BLaER1 treated with 17β-estradiol and CSF1 and Interleukin-3, amounts not matched to agents 10 nM and 100 nM (cell line): ENCODE results near the gene UTP14C.

ENCODE experiments used
- H3K27ac ChIP-seq, 11 experiments: shearing (Covaris generic); formaldehyde crosslinking; 2 replicates each; pipeline ENCODE4 v1.8.1; 2022
- H3K27me3 ChIP-seq, 11 experiments: shearing (Covaris generic); formaldehyde crosslinking; 2 replicates each; pipeline ENCODE4 v1.8.1; 2022
- H3K36me3 ChIP-seq, 11 experiments: shearing (Covaris generic); formaldehyde crosslinking; 2 replicates each; pipeline ENCODE4 v1.8.1; 2022
- H3K4me1 ChIP-seq, 10 experiments: shearing (Covaris generic); formaldehyde crosslinking; 2 replicates each; pipeline ENCODE4 v1.8.1; 2022
- H3K4me2 ChIP-seq, 11 experiments: shearing (Covaris generic); formaldehyde crosslinking; 2 replicates each; pipeline ENCODE4 v1.8.1; 2022
- H3K4me3 ChIP-seq, 10 experiments: shearing (Covaris generic); formaldehyde crosslinking; 2 replicates each; pipeline ENCODE4 v1.8.1; 2022
- H3K9ac ChIP-seq, 11 experiments: shearing (Covaris generic); formaldehyde crosslinking; 2 replicates each; pipeline ENCODE4 v1.8.1; 2022
- H3K9me3 ChIP-seq, 11 experiments: shearing (Covaris generic); formaldehyde crosslinking; replicated peaks in 1 of 11; 2 replicates each; pipeline ENCODE4 v1.8.1; 2022
- H4K20me1 ChIP-seq, 11 experiments: shearing (Covaris generic); formaldehyde crosslinking; 2 replicates each; pipeline ENCODE4 v1.8.1; 2022
- Cebpa-rat ChIP-seq, 11 experiments: shearing (Covaris generic); IDR thresholded peaks; 2 replicates each; pipeline ENCODE4 v1.8.1; 2022

The UTP14C gene

DNA sequence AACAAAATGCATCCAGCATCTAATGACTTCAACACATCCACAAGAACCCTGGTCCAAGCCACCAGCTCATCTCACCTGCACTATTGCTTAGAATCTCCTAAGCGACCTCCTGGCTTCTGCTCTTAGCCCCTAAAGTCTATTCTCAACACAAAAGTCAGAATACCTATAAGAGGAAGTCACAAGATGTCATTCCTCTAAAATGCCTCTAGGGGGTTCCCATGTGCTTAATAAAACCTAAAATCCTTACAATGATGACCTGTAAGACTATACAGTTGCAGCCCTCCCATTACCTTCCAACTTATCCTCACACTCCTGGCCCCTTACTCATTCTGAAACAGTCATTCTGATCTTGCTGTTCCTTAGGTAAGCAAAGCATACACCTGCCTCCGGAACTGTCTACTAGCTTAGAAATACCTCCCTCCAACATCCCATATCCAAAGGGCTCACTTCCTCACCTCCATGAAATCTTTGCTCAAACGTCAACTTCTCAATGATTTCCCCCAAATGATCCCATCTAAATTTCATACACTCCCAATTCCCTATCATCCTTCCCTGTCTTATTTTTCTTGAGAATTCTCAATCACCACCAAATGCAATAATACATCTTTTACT, 23.3 kb upstream of the UTP14C start:
- no peaks in the 10 kb centered on the region for H3K4me1 ChIP-seq
- H4K20me1 ChIP-seq: no peaks in the 10 kb centered on the region
- H3K27ac ChIP-seq: no peak overlapping the region
- no peak overlapping the region for H3K9ac ChIP-seq
- H3K27me3 ChIP-seq: no peaks in the 10 kb centered on the region
- H3K4me3 ChIP-seq: no peak overlapping the region
- H3K9me3 ChIP-seq: no peaks in the 10 kb centered on the region
- H3K36me3 ChIP-seq: no peaks in the 10 kb centered on the region
- TF ChIP-seq Cebpa-rat (IDR thresholded peaks at IDR 0.05): no peak
- H3K4me2 ChIP-seq: no peak overlapping the region

DNA sequence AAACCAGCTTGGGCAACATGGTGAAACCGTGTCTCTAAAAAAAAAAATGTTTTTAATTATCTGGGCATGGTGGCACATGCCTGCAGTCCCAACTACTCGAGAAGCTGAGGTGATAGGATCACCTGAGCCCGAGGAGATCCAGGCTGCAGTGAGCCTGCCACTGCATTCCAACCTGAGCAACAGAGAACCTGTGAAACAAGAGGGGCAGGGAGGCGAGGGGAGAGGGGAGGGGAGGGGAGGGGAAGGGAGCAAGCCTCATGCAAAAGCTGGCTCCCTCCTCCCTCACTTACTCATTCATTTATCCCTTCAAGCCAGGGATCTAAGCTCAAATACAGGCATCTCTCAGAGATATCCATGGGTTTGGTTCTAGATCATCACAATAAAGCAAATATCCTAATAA, 22.1 kb upstream of the UTP14C start:
- H3K4me2 ChIP-seq: no peak overlapping the region
- no peak overlapping the region for H3K4me3 ChIP-seq
- H3K36me3 ChIP-seq: no peaks in the 10 kb centered on the region
- no peaks in the 10 kb centered on the region for H3K9me3 ChIP-seq
- H3K27ac ChIP-seq: no peak overlapping the region
- no peaks in the 10 kb centered on the region for H4K20me1 ChIP-seq
- no peaks in the 10 kb centered on the region for H3K27me3 ChIP-seq
- no peak overlapping the region for H3K9ac ChIP-seq
- H3K4me1 ChIP-seq: no peaks in the 10 kb centered on the region
- TF ChIP-seq Cebpa-rat (IDR thresholded peaks at IDR 0.05): no peak

GRCh38 chr13:52003541-52003940, 20.9 kb upstream of the UTP14C start:
- H3K27ac ChIP-seq: no peak overlapping the region
- H3K4me1 ChIP-seq: no peaks in the 10 kb centered on the region
- H3K27me3 ChIP-seq: peaks cover 0 to 7% (median 3%) of the 10 kb centered on the region in 11 experiments; a peak in 8 of 22 replicates
- no peak overlapping the region for H3K4me3 ChIP-seq
- H3K9ac ChIP-seq: no peak overlapping the region
- TF ChIP-seq Cebpa-rat (IDR thresholded peaks at IDR 0.05): no peak
- no peak overlapping the region for H3K4me2 ChIP-seq
- no peaks in the 10 kb centered on the region for H3K36me3 ChIP-seq
- H3K9me3 ChIP-seq: no peaks in the 10 kb centered on the region
- H4K20me1 ChIP-seq: no peaks in the 10 kb centered on the region

GRCh38 chr13:52004511-52005170, 19.9 kb upstream of the UTP14C start:
- no peak overlapping the region for H3K4me3 ChIP-seq
- no peaks in the 10 kb centered on the region for H3K36me3 ChIP-seq
- TF ChIP-seq Cebpa-rat (IDR thresholded peaks at IDR 0.05): no peak
- no peak overlapping the region for H3K27ac ChIP-seq
- H3K27me3 ChIP-seq: peaks cover 7 to 18% (median 14%) of the 10 kb centered on the region in 11 experiments
- no peaks in the 10 kb centered on the region for H3K4me1 ChIP-seq
- no peak overlapping the region for H3K9ac ChIP-seq
- H3K9me3 ChIP-seq: no peaks in the 10 kb centered on the region
- no peaks in the 10 kb centered on the region for H4K20me1 ChIP-seq
- H3K4me2 ChIP-seq: no peak overlapping the region

DNA sequence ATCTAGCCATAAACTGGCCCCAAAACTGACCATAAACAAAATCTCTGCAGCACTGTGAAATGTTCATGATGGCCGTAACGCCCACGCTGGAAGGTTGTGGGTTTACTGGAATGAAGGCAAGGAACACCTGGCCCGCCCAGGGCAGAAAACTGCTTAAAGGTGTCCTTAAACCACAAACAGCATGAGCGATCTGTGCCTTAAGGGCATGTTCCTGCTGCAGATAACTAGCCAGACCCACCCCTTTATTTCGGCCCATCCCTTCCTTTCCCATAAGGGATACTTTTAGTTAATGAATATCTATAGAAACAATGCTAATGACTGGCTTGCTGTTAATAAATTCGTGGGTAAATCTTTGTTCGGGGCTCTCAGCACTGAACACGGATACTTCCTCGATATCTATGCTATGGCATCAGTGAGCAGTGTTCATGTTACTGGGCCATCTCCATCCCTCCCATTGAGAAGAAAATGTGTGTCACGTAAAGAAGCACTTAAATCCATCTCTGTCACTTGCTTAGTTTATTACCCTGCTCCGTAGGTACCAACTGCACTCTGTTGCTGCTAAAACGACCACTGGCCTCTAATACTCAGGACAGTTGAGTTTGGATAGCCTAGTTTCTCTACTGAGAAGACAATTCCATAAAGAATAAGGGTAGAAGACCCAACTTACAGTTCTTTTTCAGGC, 18.5 kb upstream of the UTP14C start:
- Histone ChIP-seq H3K4me1 (peaks cover 0 to 5% (median 2%) of the 10 kb centered on the region in 10 experiments; a peak in 10 of 20 replicates), H3K9me3 (no peaks in the 10 kb centered on the region), H3K4me3 (no peak overlapping the region), H3K9ac (no peak overlapping the region), H3K4me2 (no peak overlapping the region), H3K36me3 (no peaks in the 10 kb centered on the region), H3K27me3 (peaks cover 20 to 31% (median 27%) of the 10 kb centered on the region in 11 experiments), H3K27ac (no peak overlapping the region), H4K20me1 (peaks cover 0 to 4% (median 0%) of the 10 kb centered on the region in 11 experiments; a peak in 1 of 22 replicates)
- TF ChIP-seq Cebpa-rat (IDR thresholded peaks at IDR 0.05): no peak

GRCh38 chr13:52006523-52007245, 17.8 kb upstream of the UTP14C start:
- no peak for TF ChIP-seq Cebpa-rat (IDR thresholded peaks at IDR 0.05)
- Histone ChIP-seq H3K4me1 (peaks cover 0 to 8% (median 6%) of the 10 kb centered on the region in 10 experiments; a peak in 10 of 20 replicates), H3K9ac (no peak overlapping the region), H3K27me3 (peaks cover 27 to 38% (median 34%) of the 10 kb centered on the region in 11 experiments), H3K27ac (no peak overlapping the region), H3K36me3 (no peaks in the 10 kb centered on the region), H3K9me3 (no peaks in the 10 kb centered on the region), H3K4me2 (no peak overlapping the region), H3K4me3 (no peak overlapping the region), H4K20me1 (peaks cover 0 to 8% (median 0%) of the 10 kb centered on the region in 11 experiments; a peak in 1 of 22 replicates)

- H3K27me3 ChIP-seq: peaks cover 28 to 41% (median 37%) of the 10 kb centered on the region in 11 experiments
- H3K36me3 ChIP-seq: peaks cover 0 to 3% (median 1%) of the 10 kb centered on the region in 11 experiments; a peak in 10 of 22 replicates
- no peak overlapping the region for H3K9ac ChIP-seq
- no peak overlapping the region for H3K4me3 ChIP-seq
- peaks cover 0 to 1% (median 0%) of the 10 kb centered on the region in 11 experiments; a peak in 3 of 22 replicates for H3K9me3 ChIP-seq
- H4K20me1 ChIP-seq: peaks cover 0 to 9% (median 0%) of the 10 kb centered on the region in 11 experiments; a peak in 3 of 22 replicates
- H3K27ac ChIP-seq: no peak overlapping the region
- no peak overlapping the region for H3K4me2 ChIP-seq
- peaks cover 12 to 20% (median 17%) of the 10 kb centered on the region in 10 experiments for H3K4me1 ChIP-seq
- no peak for TF ChIP-seq Cebpa-rat (IDR thresholded peaks at IDR 0.05)
Observed at GRCh38 chr13:52009946-52010345, 14.5 kb upstream of the UTP14C start.

- Histone ChIP-seq H3K27ac (peak within 1 kb of the TSS; percentile 61 to 83 (median 76); a peak in 20 of 22 replicates), H3K9me3 (peaks cover 0 to 13% (median 10%) of the 10 kb centered on the region in 11 experiments; a peak in 12 of 22 replicates), H3K4me3 (peak within 1 kb of the TSS; percentile 71 to 99 (median 92)), H3K27me3 (peaks cover 28 to 41% (median 37%) of the 10 kb centered on the region in 11 experiments), H3K9ac (peak within 1 kb of the TSS; percentile 74 to 88 (median 85)), H4K20me1 (peaks cover 0 to 11% (median 0%) of the 10 kb centered on the region in 11 experiments; a peak in 5 of 22 replicates), H3K4me2 (peak within 1 kb of the TSS; percentile 87 to 100 (median 100)), H3K36me3 (peaks cover 3 to 14% (median 12%) of the 10 kb centered on the region in 11 experiments; a peak in 21 of 22 replicates), H3K4me1 (peaks cover 12 to 20% (median 17%) of the 10 kb centered on the region in 10 experiments)
- TF ChIP-seq Cebpa-rat (IDR thresholded peaks at IDR 0.05): no peak
Observed at GRCh38 chr13:52010890-52011631, 13.4 kb upstream of the UTP14C start, which contains the start of gene ATP7B. TSS of gene ATP7B (minus strand) at chr13:52011450. CDS start at chr13:52011337, 113 bp downstream.
